ENCODE data around the gene ZSWIM4. TPM values are rescaled to one million over a fixed set of nuclear protein-coding genes. Genes with fewer than 3 reads are reported as not detected.

Gene ZSWIM4
- total and polyA plus RNA-seq, 2 of the 4 experiments (the other 2 are of a cell fraction), result 2.2 to 6.2 TPM

DNA sequence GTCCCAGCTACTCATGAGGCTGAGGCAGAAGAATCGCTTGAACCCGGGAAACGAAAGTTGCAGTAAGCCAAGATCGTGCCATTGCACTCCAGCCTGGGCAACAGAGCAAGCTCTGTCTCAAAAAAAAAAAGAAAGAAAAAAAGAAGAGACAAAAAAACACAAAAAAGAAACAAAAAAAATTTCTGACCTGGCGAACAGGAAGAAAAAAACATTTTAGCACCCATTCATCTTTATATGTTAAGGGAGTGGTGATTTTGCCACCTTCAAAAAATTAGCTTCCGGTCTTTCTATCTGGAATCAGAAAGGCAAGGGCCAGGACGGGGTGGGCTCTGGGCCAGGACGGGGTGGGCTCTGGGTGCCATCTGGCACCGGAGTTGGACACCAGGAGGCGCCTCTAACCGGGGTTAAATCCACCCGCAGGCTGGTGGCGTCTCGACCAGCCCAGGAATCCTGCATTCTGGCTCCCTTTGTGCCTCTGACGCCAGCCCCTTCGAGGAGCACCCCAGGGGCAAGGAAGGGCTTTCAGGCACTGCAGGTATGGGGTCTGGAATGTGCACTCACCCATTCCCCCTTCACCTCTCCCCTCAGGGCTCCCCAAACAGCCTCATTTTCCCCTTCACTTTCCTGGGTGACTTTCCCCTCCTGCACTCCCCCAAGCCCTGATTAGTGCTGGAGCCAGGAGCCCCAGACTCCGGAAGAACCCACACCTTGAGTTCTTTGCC, 10.4 kb upstream of the ZSWIM4 start:
- Histone ChIP-seq H3K9ac (ENCODE audit: low read depth, low read length) (peak overlapping the region; percentile 22), H4K5ac (ENCODE audit: low read depth, low read length) (peak overlapping the region; percentile 96), H3K27me3 (ENCODE audit: control insufficient read depth, insufficient read depth, low read length) (no peaks in the 10 kb centered on the region), H2BK20ac (ENCODE audit: low read depth, low read length) (peak overlapping the region; percentile 73; the same call in 1 of the 2 replicates), H3K9me3 (ENCODE audit: control insufficient read depth, insufficient read depth, low read length) (no peaks in the 10 kb centered on the region), H3K9me1 (ENCODE audit: insufficient read depth, low read length) (no peaks in the 10 kb centered on the region), H3K4ac (ENCODE audit: low read depth, low read length) (peak overlapping the region; percentile 85), H3K36me3 (ENCODE audit: control insufficient read depth, insufficient read depth, low read length) (no peaks in the 10 kb centered on the region), H3K4me2 (ENCODE audit: low read depth, low read length) (0 out of 2 replicates have a peak overlapping the region, but pooled peaks have one; percentile 21), H3K27ac (ENCODE audit: insufficient read depth, low read length) (peak overlapping the region; percentile 33), H4K91ac (ENCODE audit: insufficient read depth, low read depth, low read length) (peak overlapping the region; percentile 76), H2BK120ac (ENCODE audit: low read depth, low read length) (peak overlapping the region; percentile 84), H3K79me1 (ENCODE audit: low read depth in 1 of 2, low read length in 2 of 2) (peaks cover 3 to 17% of the 10 kb centered on the region in 2 experiments; a peak in 2 of 4 replicates), H3K56ac (ENCODE audit: extremely low read depth, insufficient read depth, low read length) (no peak overlapping the region), H4K20me1 (ENCODE audit: insufficient read depth, low read length) (no peaks in the 10 kb centered on the region), H2BK5ac (ENCODE audit: low read depth, low read length, poor library complexity, severe bottlenecking) (peak overlapping the region; percentile 55), H3K14ac (replicated peaks; ENCODE audit: low read depth, low read length) (peak overlapping the region; percentile 67), H4K8ac (ENCODE audit: low read depth in 2 of 2, low read length in 2 of 2) (peak overlapping the region; percentile 3 to 85; a peak in 2 of 4 replicates), H2BK15ac (ENCODE audit: low read depth, low read length) (peak overlapping the region; percentile 17; the same call in 1 of the 3 replicates), H2AK5ac (ENCODE audit: low read depth, low read length) (peak overlapping the region; percentile 54), H2AFZ (replicated peaks; ENCODE audit: low read length, poor library complexity) (peak overlapping the region; percentile 88), H3K4me1 (ENCODE audit: control insufficient read depth, insufficient read depth, low read length) (peaks cover 10% of the 10 kb centered on the region), H3K23ac (ENCODE audit: low read depth, low read length) (no peak overlapping the region; the same call in 1 of the 2 replicates), H2AK9ac (replicated peaks; ENCODE audit: low read depth, low read length, poor library complexity) (peak overlapping the region; percentile 91), H3K18ac (ENCODE audit: low read depth, low read length) (peak overlapping the region; percentile 78), H3K4me3 (ENCODE audit: insufficient read depth, low read depth, low read length) (no peak overlapping the region)
- TF ChIP-seq SMC3 (IDR thresholded peaks at IDR 0.05; ENCODE audit: low read depth, low read length), result peak; percentile 77
- TF ChIP-seq RAD21 (IDR thresholded peaks at IDR 0.05; ENCODE audit: low read length), result peak; percentile 77
- TF ChIP-seq CTCF (conservative IDR thresholded peaks at IDR 0.05; ENCODE audit: low read depth, low read length), result peak; percentile 70
- TF ChIP-seq CEBPB (IDR thresholded peaks at IDR 0.05; ENCODE audit: low read depth, low read length), result no peak
- no peak for TF ChIP-seq NFE2L2 (IDR thresholded peaks at IDR 0.05; ENCODE audit: low read depth, low read length)
- TF ChIP-seq RCOR1 (IDR thresholded peaks at IDR 0.05; ENCODE audit: insufficient replicate concordance, low read length), result no peak
- CTCF ChIA-PET, result interaction anchor here (0.6 to 2.9 kb wide), 7 partner anchors 12 to 296 kb away, joined by 3 to 10 read pairs (median 3); no protein-coding TSS in a partner anchor
- DNase-seq (peak; percentile 58), ATAC-seq (ENCODE audit: low read depth) (peak; percentile 48)
- POLR2A ChIA-PET (ENCODE audit: unreplicated experiment), result interaction anchor here (0.6 kb wide), 1 partner anchor 47 kb away, joined by 3 read pairs; no protein-coding TSS in a partner anchor
- in situ Hi-C loops (cut with MboI; ENCODE audit: low sequenced_read_pairs) (loop anchor here (5.0 kb wide), 1 partner anchor 77 kb away; no protein-coding TSS in a partner anchor), dilution Hi-C loops (cut with HindIII; ENCODE audit: low sequenced_read_pairs, unreplicated experiment) (no loop called here), intact Hi-C loops (cut with micrococcal nuclease) (loop anchor here (1.0 kb wide), 1 partner anchor 77 kb away; no protein-coding TSS in a partner anchor)
- 20% methylated on average over 9 of the region's 17 CpGs; no CpG with 5 or more reads in 1 of the 2 experiments for WGBS, 2 experiments (ENCODE audit: extremely low coverage in 2 of 2, insufficient read length in 1 of 2)
- no TSS peak for BruUV-seq (replicated peaks)
